Stimulated activated CD8-positive, alpha-beta memory T cell treated with anti-CD3 and anti-CD28 coated beads, Interleukin-7, amount 100 ng/mL, for 24 hours (primary cell): ENCODE results near the gene FARP1.

ENCODE experiments used
- DNase-seq: peaks from one replicate; pipeline ENCODE4 v3.0.0-alpha.2; 2020; ENCODE audit warnings: low read depth

Gene FARP1

GRCh38 chr13:98284679-98285078, 141.8 kb downstream of the FARP1 start:
- DNase-seq: no peak

DNA sequence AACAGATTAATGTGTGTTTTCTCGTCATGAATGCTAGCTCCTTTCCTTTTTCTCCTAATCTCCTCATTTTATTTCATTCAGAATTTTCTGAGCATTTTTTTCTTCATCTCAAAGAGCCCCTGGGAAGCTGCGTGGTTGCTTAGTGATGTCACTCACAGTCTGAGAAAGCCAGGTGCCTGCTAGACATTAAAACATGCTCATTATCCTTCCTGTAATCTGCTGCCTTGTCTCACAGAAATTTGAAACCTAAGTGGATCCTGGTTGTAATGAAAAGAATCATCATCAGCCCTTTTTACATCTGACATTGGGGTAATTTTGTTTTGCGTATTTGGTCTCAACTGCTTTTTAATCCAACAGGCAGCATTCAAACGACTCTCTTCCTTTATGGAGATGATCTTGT, 142.4 kb downstream of the FARP1 start:
- no peak for DNase-seq

GRCh38 chr13:98285852-98286594, 143.1 kb downstream of the FARP1 start:
- no peak for DNase-seq

- no peak for DNase-seq
These were observed 143.9 kb downstream of the FARP1 start for GRCh38 chr13:98286799-98287198.

DNA sequence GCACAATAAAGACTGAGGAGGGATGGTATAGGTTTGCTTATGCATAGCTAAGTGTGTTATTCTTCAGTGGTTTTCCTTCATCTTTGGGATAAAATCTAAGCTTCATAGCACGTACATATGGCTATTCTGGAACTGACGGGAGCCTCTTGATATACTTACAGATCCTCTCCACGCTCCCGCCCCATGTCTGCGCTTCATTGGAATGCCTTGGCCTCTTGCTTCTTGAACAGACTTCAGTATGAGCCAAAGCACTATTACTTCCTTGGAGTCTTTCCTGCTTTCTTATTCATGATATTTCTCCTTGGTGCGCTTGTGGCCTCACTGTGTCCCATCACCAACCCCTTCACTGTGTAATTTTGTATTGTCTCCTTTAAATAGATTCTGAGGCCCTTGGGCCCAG, 145.3 kb downstream of the FARP1 start:
- DNase-seq: no peak

GRCh38 chr13:98289339-98289945, 146.5 kb downstream of the FARP1 start:
- DNase-seq: no peak

- no peak for DNase-seq
These were observed 147.4 kb downstream of the FARP1 start for GRCh38 chr13:98290261-98290660.

DNA sequence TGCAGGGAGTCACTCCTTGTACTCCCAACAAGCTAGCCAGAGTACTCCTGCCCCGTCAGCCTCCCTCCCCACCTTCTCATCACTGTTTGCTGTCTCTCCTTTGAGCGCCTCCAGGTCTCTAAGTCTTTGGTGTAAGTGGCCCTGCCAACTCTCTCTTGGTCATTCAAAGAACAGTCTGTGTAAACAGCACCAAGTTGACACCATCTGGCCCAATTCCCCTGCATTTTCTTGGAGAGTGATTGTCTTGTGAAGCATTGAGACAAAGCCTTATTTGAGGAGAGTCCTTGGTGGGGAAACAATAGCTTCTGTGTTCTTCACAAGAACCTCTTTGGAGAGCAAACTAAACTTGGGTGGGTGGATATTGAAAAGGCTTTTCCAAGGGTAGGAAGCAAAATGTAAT, 148.8 kb downstream of the FARP1 start:
- no peak for DNase-seq

DNA sequence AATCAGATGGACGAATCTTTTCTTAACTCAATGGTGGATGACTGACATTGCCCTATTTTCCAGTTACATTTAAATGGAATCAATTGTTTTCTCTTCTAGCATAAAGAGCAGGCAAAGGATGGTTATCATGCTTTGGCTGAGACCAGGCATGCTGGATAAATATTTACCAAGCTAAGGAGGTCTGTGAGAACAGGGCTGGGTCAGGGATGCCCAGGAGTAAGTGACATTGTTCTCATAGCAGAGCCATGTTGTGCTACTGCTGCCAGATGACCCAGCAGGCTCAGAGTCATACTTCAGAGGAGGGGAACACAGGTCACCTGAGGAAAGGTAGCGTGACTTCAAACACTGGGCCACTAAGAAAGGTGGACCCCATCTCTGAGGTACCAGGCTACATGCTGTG, 150.2 kb downstream of the FARP1 start:
- DNase-seq: no peak

DNA sequence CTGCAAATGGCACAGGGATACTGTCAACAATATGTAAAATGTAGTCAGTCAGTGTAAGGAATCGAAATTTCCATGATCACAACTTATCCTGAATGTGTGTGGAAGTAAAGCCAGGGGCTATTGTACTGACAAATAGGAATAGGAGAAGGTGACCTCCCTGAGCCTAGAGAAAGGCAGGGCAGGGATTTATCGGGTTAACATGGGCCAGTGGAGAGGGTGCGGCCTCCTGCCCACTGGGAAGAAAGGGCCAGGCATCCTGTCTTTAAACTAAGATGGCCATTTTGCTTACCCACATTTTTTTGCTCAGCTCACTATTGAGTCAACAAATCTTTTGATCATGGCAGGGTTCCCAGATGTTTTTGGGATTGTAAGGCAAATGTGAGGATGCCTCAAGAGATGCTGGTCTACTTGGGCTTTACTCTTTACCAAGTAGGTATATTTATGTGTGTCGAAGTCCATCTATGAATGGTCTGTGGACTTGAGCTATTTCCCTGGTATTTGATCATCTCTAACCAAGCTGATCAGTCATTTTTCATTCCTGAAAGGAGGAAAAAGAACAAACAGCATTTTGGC, 150.8 kb downstream of the FARP1 start:
- DNase-seq: no peak

DNA sequence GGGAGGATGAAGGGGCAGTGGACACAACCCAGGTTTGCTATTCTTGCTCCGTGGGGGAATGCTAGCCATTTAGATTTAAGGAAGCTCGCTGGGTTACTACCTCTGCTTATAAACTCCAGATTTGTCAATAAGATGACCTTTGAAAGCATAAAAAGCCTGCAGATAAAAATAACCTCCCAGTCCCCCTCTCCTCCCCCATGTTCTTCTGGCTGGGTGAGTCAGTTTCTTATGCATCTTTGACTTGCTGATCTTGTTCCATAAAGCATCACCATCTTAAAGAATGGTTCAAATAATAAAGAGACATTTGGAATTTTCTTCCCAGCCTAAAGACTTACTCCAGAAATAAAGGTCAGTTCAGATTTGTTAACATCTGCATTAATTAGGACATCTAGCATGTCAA, 152.5 kb downstream of the FARP1 start:
- DNase-seq: no peak

DNA sequence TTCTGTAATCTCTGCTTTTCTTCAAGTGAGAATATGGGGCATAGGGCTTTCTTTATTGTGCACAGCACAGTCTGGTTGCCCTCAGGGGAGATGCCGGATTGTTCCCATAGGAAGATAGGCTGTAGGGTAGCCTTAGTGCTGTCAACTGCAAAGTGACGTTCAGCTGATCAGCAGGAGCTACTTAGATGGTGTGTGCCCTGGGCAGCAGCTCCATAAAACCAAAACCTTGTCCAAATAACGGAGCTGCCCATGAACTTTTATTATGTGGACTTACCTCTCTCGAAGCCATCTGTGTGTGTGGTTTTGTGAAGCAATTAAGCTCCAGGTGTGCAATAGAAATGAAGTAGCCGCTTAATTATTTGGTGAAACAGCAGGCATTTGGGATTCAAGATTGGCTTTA, 154.2 kb downstream of the FARP1 start:
- DNase-seq: no peak

- no peak for DNase-seq
These were observed 154.9 kb downstream of the FARP1 start for GRCh38 chr13:98297745-98298144.

DNA sequence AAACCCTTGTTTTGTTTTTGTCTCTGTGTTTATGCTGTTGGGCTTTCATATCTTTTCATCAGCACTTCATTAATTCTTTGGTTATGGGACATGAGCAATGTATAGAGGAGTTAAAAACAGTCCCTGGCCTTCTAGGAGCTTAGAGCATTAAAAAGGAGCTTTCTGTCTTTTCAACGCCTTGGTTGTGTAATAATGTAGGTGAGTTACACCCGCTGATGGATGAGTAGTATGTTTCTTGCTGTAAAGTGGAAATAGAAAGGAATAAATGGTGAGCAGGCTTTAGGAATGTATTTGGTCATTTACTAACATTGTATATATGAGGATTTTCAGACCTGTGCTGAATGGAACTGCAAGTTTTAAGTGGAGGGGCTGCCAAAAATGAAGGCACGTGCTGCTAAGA, 155.7 kb downstream of the FARP1 start:
- DNase-seq: no peak

DNA sequence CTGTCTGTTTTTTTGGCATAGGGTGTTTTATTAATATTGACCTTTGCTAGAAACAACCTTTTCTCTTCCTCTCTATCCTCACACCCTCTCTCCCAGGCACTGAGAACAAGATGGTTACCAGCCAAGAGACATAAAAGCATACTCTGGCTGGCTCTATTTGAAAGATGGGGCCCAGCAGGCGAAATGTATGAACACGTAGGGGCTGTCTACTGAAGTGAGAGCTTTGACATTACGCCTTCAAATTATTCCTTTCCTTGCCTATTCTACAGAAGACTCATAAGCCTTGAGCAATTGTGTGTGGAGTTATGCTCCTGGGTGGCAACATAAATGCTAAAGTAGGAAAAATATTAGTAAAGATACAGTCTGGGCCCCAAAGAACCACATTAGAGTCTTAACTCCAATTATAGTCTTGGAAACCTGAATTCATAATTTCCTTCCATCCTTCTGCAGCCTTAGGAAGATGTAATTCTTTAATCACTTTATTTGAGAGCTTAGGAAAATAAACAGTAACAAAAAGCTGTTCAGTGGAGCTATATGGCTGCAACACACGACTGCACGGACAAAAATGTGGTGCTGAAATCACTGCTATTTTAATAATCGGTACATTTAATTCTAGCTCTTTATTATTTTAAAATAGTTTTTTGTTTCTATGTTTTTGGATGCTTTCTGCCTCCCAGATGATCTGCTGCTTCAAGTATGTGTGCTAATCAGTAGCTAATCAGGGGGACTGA, 156.5 kb downstream of the FARP1 start:
- no peak for DNase-seq

DNA sequence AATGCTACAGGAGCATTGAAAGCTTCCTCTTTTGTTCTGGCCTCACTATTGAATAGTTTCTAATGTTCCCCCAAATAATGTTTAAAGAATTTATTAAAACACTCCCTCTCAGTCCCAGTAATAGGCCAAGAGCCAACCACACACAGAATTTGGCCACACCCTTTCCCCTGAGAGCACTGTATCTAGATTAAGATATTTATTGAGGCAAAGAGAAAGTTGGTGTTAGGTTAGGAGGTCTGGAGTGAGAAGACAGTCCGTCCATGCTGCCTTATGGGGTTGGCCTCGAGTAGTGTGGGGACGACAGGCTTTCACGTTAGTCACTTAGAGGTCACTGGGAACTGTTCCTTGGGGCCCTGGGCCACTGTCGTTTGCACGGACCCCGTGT, 157.1 kb downstream of the FARP1 start:
- DNase-seq: no peak

GRCh38 chr13:98300956-98301641, 158.2 kb downstream of the FARP1 start:
- DNase-seq: no peak

DNA sequence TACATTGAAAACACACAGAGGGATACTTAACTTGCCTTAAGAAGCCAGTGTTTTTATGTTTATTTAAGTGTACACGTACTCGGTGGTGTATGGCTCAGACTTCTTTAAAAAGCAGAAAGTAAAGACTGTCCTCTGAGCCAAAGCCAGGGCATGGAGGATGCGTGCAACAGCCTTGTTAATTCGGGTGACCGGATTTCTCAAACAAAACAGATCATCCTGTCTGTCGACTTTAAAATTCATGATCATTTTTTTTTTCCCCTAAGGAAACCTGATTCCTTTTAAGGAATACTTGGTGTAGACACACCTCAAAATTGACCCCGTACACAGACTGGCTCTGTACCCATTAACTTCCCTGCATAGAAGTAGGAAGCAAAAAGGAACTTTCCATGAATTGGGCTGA, 158.8 kb downstream of the FARP1 start:
- no peak for DNase-seq

DNA sequence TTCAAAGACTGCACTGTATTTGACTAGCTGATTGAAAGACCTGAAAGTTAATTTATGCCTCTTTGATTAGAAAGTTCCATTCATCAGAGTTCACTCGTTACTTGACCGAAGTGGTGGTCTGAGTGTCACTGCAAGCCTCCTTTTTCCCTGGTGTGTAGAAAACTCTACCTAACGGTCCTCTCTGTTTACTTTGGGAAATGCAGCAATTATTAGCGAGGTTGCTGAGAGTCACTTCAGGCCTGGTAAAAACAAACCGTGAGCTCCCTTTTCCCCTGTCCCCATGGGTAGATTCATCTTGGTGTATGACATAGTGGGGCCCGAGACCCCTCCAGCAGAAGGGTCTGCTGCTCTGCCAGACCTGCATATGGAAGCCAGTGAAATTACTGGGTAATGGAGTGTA, 161.0 kb downstream of the FARP1 start:
- DNase-seq: no peak

GRCh38 chr13:98305670-98306069, 162.8 kb downstream of the FARP1 start:
- DNase-seq: no peak

DNA sequence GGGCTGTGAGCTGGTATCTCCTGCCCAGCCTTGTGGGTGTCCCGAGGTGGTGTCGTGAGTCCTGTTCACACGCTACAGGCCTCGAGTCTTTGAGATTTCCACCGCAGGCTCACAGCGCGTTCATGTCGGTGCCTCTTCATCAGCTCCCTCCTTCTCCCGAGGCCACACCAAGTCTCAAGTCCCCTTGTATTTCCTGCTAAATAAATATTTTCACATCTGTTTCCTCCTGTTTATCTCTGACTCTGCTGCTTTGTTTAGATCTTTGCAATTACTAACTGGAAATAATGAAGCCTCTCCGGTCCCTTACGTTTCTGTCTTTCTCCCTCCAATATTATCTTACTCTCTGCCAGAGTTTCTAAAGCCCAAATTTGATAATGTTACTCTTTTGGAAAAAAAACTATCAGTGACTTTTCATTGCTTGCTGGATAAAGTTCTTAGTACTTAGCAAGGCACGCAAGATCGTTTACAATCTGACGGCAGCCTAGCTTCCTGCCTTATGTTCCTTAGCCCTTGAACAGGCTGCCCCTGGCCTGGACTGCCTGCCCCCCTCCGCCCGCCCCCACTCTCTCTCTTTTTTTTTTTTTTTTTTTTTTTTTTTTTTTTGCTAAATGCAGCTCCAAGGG, 164.7 kb downstream of the FARP1 start:
- DNase-seq: no peak
